ENCODE measurements around the gene GGT1. TPM values are rescaled to one million over a fixed set of nuclear protein-coding genes. Genes with fewer than 3 reads are reported as not detected.

The GGT1 gene
- polyA plus RNA-seq, 1 donor (not counting 4 experiments of a cell fraction or from before 2014, with no cell fraction given): 5.8 TPM

GRCh38 chr22:24564376-24565058 is 38.5 kb upstream of the GGT1 start:
- no peaks in the 10 kb centered on the region for H3K4me1 ChIP-seq (ENCODE audit: control insufficient read depth, extremely low read depth, insufficient read depth, low read length)
- peaks cover 18% of the 10 kb centered on the region for H4K20me1 ChIP-seq (ENCODE audit: control insufficient read depth, extremely low read depth, insufficient read depth, low read length)
- no peak overlapping the region for H3K4me3 ChIP-seq (ENCODE audit: control insufficient read depth in 2 of 3, extremely low read depth in 1 of 3, insufficient read depth in 2 of 3, low read depth in 1 of 3, low read length in 3 of 3)
- H3K79me2 ChIP-seq (ENCODE audit: control insufficient read depth, insufficient read depth, low read length): peaks cover 85% of the 10 kb centered on the region
- H3K9me1 ChIP-seq (ENCODE audit: control insufficient read depth, extremely low read depth, insufficient read depth, low read length): no peaks in the 10 kb centered on the region
- no peaks in the 10 kb centered on the region for H3K9me3 ChIP-seq (ENCODE audit: control insufficient read depth, low read depth, low read length)
- peaks cover 28 to 31% of the 10 kb centered on the region in 2 experiments for H3K36me3 ChIP-seq (ENCODE audit: control insufficient read depth in 2 of 2, extremely low read depth in 1 of 2, insufficient read depth in 2 of 2, low read length in 2 of 2)
- TF ChIP-seq CTCF (optimal IDR thresholded peaks at IDR 0.05 in 1 of 3, IDR thresholded peaks at IDR 0.05 in 1 of 3, conservative IDR thresholded peaks at IDR 0.05 in 1 of 3; ENCODE audit: extremely low read depth in 1 of 3, insufficient read depth in 2 of 3, low read length in 3 of 3) (no peak), EZH2 (IDR thresholded peaks at IDR 0.05; ENCODE audit: low read length) (no peak)
- no peak overlapping the region for H3K4me2 ChIP-seq (ENCODE audit: control insufficient read depth, extremely low read depth, insufficient read depth, low read depth, low read length)
- dilution Hi-C loops (cut with MboI; ENCODE audit: extremely low pct_ligation_motif_present, low sequenced_read_pairs): no loop called here
- H3K27ac ChIP-seq (ENCODE audit: control insufficient read depth, insufficient read depth, low read length): no peak overlapping the region
- H3K9ac ChIP-seq (ENCODE audit: control insufficient read depth, extremely low read depth, insufficient read depth, low read length): no peak overlapping the region
- no peak overlapping the region for H2AFZ ChIP-seq (ENCODE audit: control insufficient read depth, low read length)
- H3K27me3 ChIP-seq (ENCODE audit: control insufficient read depth, extremely low read depth, insufficient read depth, low read length): no peaks in the 10 kb centered on the region
- DNase-seq (ENCODE audit: low read depth, low spot score): no peak
- no peak for FAIRE-seq

- Histone ChIP-seq H3K4me2 (ENCODE audit: control insufficient read depth, extremely low read depth, insufficient read depth, low read depth, low read length) (no peak overlapping the region), H3K36me3 (ENCODE audit: control insufficient read depth in 2 of 2, extremely low read depth in 1 of 2, insufficient read depth in 2 of 2, low read length in 2 of 2) (peaks cover 25 to 27% of the 10 kb centered on the region in 2 experiments), H4K20me1 (ENCODE audit: control insufficient read depth, extremely low read depth, insufficient read depth, low read length) (peaks cover 18% of the 10 kb centered on the region), H3K4me3 (ENCODE audit: control insufficient read depth in 2 of 3, extremely low read depth in 1 of 3, insufficient read depth in 2 of 3, low read depth in 1 of 3, low read length in 3 of 3) (no peak overlapping the region), H3K79me2 (ENCODE audit: control insufficient read depth, insufficient read depth, low read length) (peaks cover 86% of the 10 kb centered on the region), H3K4me1 (ENCODE audit: control insufficient read depth, extremely low read depth, insufficient read depth, low read length) (no peaks in the 10 kb centered on the region), H3K9me3 (ENCODE audit: control insufficient read depth, low read depth, low read length) (no peaks in the 10 kb centered on the region), H3K9me1 (ENCODE audit: control insufficient read depth, extremely low read depth, insufficient read depth, low read length) (no peaks in the 10 kb centered on the region), H2AFZ (ENCODE audit: control insufficient read depth, low read length) (no peak overlapping the region), H3K9ac (ENCODE audit: control insufficient read depth, extremely low read depth, insufficient read depth, low read length) (no peak overlapping the region), H3K27ac (ENCODE audit: control insufficient read depth, insufficient read depth, low read length) (no peak overlapping the region), H3K27me3 (ENCODE audit: control insufficient read depth, extremely low read depth, insufficient read depth, low read length) (no peaks in the 10 kb centered on the region)
- FAIRE-seq: no peak
- dilution Hi-C loops (cut with MboI; ENCODE audit: extremely low pct_ligation_motif_present, low sequenced_read_pairs): no loop called here
- no peak for DNase-seq (ENCODE audit: low read depth, low spot score)
- no peak for TF ChIP-seq CTCF (optimal IDR thresholded peaks at IDR 0.05 in 1 of 3, IDR thresholded peaks at IDR 0.05 in 1 of 3, conservative IDR thresholded peaks at IDR 0.05 in 1 of 3; ENCODE audit: extremely low read depth in 1 of 3, insufficient read depth in 2 of 3, low read length in 3 of 3)
- TF ChIP-seq EZH2 (IDR thresholded peaks at IDR 0.05; ENCODE audit: low read length): no peak
These were observed 37.9 kb upstream of the GGT1 start for GRCh38 chr22:24565077-24565476.

Data from keratinocyte (primary cell).